Fibroblast of villous mesenchyme (primary cell): ENCODE results near the gene TBCB. TPM values are rescaled to one million over a fixed set of nuclear protein-coding genes. Genes with fewer than 3 reads are reported as not detected.

Experiments used
- DNase-seq: peaks from one replicate; pipeline ENCODE4 v3.0.0-alpha.2; 2010; ENCODE audit warnings: low read depth
- H3K4me3 ChIP-seq: 2 replicates; pipeline ENCODE4 v1.5.1; 2011; ENCODE audit warnings: low read depth, mild to moderate bottlenecking, low read length
- CTCF ChIP-seq: IDR thresholded peaks from 2 replicates; pipeline ENCODE4 v1.5.1; 2012; ENCODE audit warnings: low read depth, mild to moderate bottlenecking, low read length; ENCODE audit not compliant: insufficient read depth
- total RNA-seq: library from RNA; depleted of rRNA; stranded (reverse); fragments of >200 nt; gene quantifications from 2 replicates; pipeline ENCODE4 v1.2.3, GENCODE V29; 2012

The TBCB gene
- total RNA-seq, 1 donor: 144 TPM

GRCh38 chr19:36141039-36141927 lies 26.0 kb downstream of the TBCB start:
- peak; percentile 78 for DNase-seq
- H3K4me3 ChIP-seq: peak overlapping the region; percentile 83
- TF ChIP-seq CTCF: no peak

GRCh38 chr19:36142046-36142445 lies 26.8 kb downstream of the TBCB start:
- TF ChIP-seq CTCF: no peak
- no peak overlapping the region for H3K4me3 ChIP-seq
- DNase-seq: no peak

- DNase-seq: no peak
- no peak overlapping the region for H3K4me3 ChIP-seq
- TF ChIP-seq CTCF: no peak
Measured at GRCh38 chr19:36142496-36142895, 27.2 kb downstream of the TBCB start.

- TF ChIP-seq CTCF: no peak
- no peak for DNase-seq
- no peak overlapping the region for H3K4me3 ChIP-seq
Measured at GRCh38 chr19:36144624-36145023, 29.4 kb downstream of the TBCB start.

GRCh38 chr19:36149673-36150406 lies 34.6 kb downstream of the TBCB start:
- no peak for TF ChIP-seq CTCF
- no peak overlapping the region for H3K4me3 ChIP-seq
- DNase-seq: no peak

GRCh38 chr19:36150586-36150985 lies 35.3 kb downstream of the TBCB start:
- H3K4me3 ChIP-seq: no peak overlapping the region
- no peak for TF ChIP-seq CTCF
- DNase-seq: no peak
